PC-3 (cell line): ENCODE data around the gene COX5A. TPM values are rescaled to one million over a fixed set of nuclear protein-coding genes. Genes with fewer than 3 reads are reported as not detected.

Experiments
- ATAC-seq: fragments of 200-7000 bp; cut with Tn5 transposase; 2 replicates; pipeline ENCODE4 v1.9.1; 2020; ENCODE audit warnings: mild to moderate bottlenecking, moderate library complexity
- BruUV-seq: library from RNA; stranded (reverse); fragments of 400-500 nt; replicated peaks from 2 replicates; lab custom pipeline; 2021; lab: Mats Ljungman, UMichigan
- CTCF ChIA-PET: fragments of 300-600 bp; sonication (Branson Sonifier 250); formaldehyde crosslinking; loops from one replicate; lab custom pipeline; 2022; ENCODE audit warnings: antibody characterized with exemption; lab: Charles Lee
- POLR2A ChIA-PET: fragments of 300-600 bp; sonication (Branson Sonifier 250); formaldehyde crosslinking; loops from one replicate; lab custom pipeline; 2022; ENCODE audit warnings: antibody characterized with exemption; ENCODE audit not compliant: unreplicated experiment; lab: Charles Lee
- DNase-seq: peaks from one replicate; pipeline ENCODE4 v3.0.0-alpha.2; 2015
- H2AFZ ChIP-seq: fragments of 300-600 bp; sonication (generic); 2 replicates; pipeline ENCODE4 v1.6.0; 2016; ENCODE audit warnings: antibody characterized with exemption, low read length
- H3F3A ChIP-seq: fragments of 300-600 bp; sonication (generic); one replicate; pipeline ENCODE4 v1.6.0; 2017; ENCODE audit warnings: antibody characterized with exemption, low read length, control low read depth, mild to moderate bottlenecking; ENCODE audit not compliant: unreplicated experiment
- H3K27ac ChIP-seq: fragments of 300-600 bp; sonication (generic); 2 replicates; pipeline ENCODE4 v1.5.1; 2016; ENCODE audit warnings: mild to moderate bottlenecking, low read length
- H3K27me3 ChIP-seq: fragments of 300-600 bp; sonication (generic); 2 replicates; pipeline ENCODE4 v1.6.1; 2016; ENCODE audit warnings: low read length, mixed read lengths
- H3K36me3 ChIP-seq: fragments of 300-600 bp; sonication (generic); 2 replicates; pipeline ENCODE4 v1.6.1; 2016; ENCODE audit warnings: low read depth, mixed run types, low read length, mixed read lengths
- H3K4me1 ChIP-seq: fragments of 300-600 bp; sonication (generic); 2 replicates; pipeline ENCODE4 v1.5.1; 2016; ENCODE audit warnings: low read length; ENCODE audit not compliant: insufficient read depth
- H3K4me2 ChIP-seq: fragments of 300-600 bp; sonication (generic); 2 replicates; pipeline ENCODE4 v1.6.0; 2016; ENCODE audit warnings: low read length
- H3K4me3 ChIP-seq: fragments of 300-600 bp; sonication (generic); 2 replicates; pipeline ENCODE4 v1.5.1; 2016; ENCODE audit warnings: mild to moderate bottlenecking, low read length, mixed read lengths
- H3K79me2 ChIP-seq: fragments of 300-600 bp; sonication (generic); 2 replicates; pipeline ENCODE4 v1.6.1; 2017; ENCODE audit warnings: low read length, mixed read lengths
- H3K9ac ChIP-seq: fragments of 300-600 bp; sonication (generic); 2 replicates; pipeline ENCODE4 v1.6.0; 2016; ENCODE audit warnings: mild to moderate bottlenecking, low read length
- H3K9me2 ChIP-seq: fragments of 300-600 bp; sonication (generic); replicated peaks from 2 replicates; pipeline ENCODE4 v1.6.1; 2016; ENCODE audit warnings: mixed run types, low read length, mixed read lengths
- H3K9me3 ChIP-seq: fragments of 300-600 bp; sonication (generic); 2 replicates; pipeline ENCODE4 v1.6.1; 2016; ENCODE audit warnings: low read length, mixed read lengths
- H4K20me1 ChIP-seq: fragments of 300-600 bp; sonication (generic); 2 replicates; pipeline ENCODE4 v1.6.1; 2016; ENCODE audit warnings: low read length, mixed read lengths
- CTCF ChIP-seq: fragments of 300-600 bp; sonication (generic); conservative IDR thresholded peaks from 2 replicates; pipeline ENCODE4 v1.5.1; 2017; ENCODE audit warnings: antibody characterized with exemption, low read depth, mild to moderate bottlenecking, low read length
- EZH2 ChIP-seq: fragments of 300-600 bp; sonication (generic); IDR thresholded peaks from one replicate; pipeline ENCODE4 v1.6.1; 2017; ENCODE audit warnings: antibody characterized with exemption, mild to moderate bottlenecking, low read length; ENCODE audit not compliant: unreplicated experiment
- EZH2phosphoT487 ChIP-seq: fragments of 300-600 bp; sonication (generic); IDR thresholded peaks from 2 replicates; pipeline ENCODE4 v1.6.1; 2018; ENCODE audit warnings: mild to moderate bottlenecking, antibody characterized with exemption, low read length, borderline replicate concordance
- intact Hi-C: fragments of 100-400 bp; cut with micrococcal nuclease; formaldehyde crosslinking; loops from 2 replicates; pipeline ENCODE4 v1.9.0; 2023
- total RNA-seq: library from RNA; depleted of rRNA; stranded (reverse); fragments of >200 nt; gene quantifications from 2 replicates; pipeline ENCODE4 v1.2.3, GENCODE V29; 2014

COX5A gene
- total RNA-seq, 1 experiment from 2014 or later, result 145 TPM

- H3K4me1 ChIP-seq, result peaks cover 15% of the 10 kb centered on the region
- H4K20me1 ChIP-seq, result no peaks in the 10 kb centered on the region
- H3K9ac ChIP-seq, result no peak overlapping the region
- ATAC-seq (no peak), DNase-seq (no peak)
- H3K79me2 ChIP-seq, result no peaks in the 10 kb centered on the region
- BruUV-seq, result no TSS peak
- H2AFZ ChIP-seq, result no peak overlapping the region
- no peaks in the 10 kb centered on the region for H3K9me2 ChIP-seq
- intact Hi-C loops, result no loop called here
- CTCF ChIA-PET, result interaction anchor here (0.6 kb wide), 1 partner anchor 213 kb away, joined by 5 read pairs; no protein-coding TSS in a partner anchor
- no peak overlapping the region for H3K4me3 ChIP-seq
- POLR2A ChIA-PET, result no interaction called here
- H3F3A ChIP-seq, result no peaks in the 10 kb centered on the region
- H3K36me3 ChIP-seq, result no peaks in the 10 kb centered on the region
- no peak for TF ChIP-seq EZH2
- TF ChIP-seq CTCF, result no peak
- TF ChIP-seq EZH2phosphoT487, result no peak
- no peak overlapping the region for H3K27ac ChIP-seq
- H3K9me3 ChIP-seq, result no peaks in the 10 kb centered on the region
- no peaks in the 10 kb centered on the region for H3K27me3 ChIP-seq
- H3K4me2 ChIP-seq, result no peak overlapping the region
Observed at GRCh38 chr15:74982183-74982582, 44.3 kb upstream of the COX5A start.

- DNase-seq (peak; percentile 40), ATAC-seq (peak; percentile 50; the same call in 1 of the 2 replicates)
- H3K79me2 ChIP-seq, result no peaks in the 10 kb centered on the region
- H3K27me3 ChIP-seq, result no peaks in the 10 kb centered on the region
- intact Hi-C loops, result no loop called here
- H3F3A ChIP-seq, result no peaks in the 10 kb centered on the region
- no peak overlapping the region for H3K4me3 ChIP-seq
- no peak overlapping the region for H3K4me2 ChIP-seq
- no peaks in the 10 kb centered on the region for H4K20me1 ChIP-seq
- no peak overlapping the region; the same call in 1 of the 2 replicates for H2AFZ ChIP-seq
- no peak overlapping the region for H3K9ac ChIP-seq
- H3K27ac ChIP-seq, result no peak overlapping the region
- peaks cover 8% of the 10 kb centered on the region; the same call in 1 of the 2 replicates for H3K4me1 ChIP-seq
- no peak for TF ChIP-seq CTCF
- no peak for TF ChIP-seq EZH2
- TF ChIP-seq EZH2phosphoT487, result no peak
- H3K9me3 ChIP-seq, result no peaks in the 10 kb centered on the region
- no peaks in the 10 kb centered on the region for H3K9me2 ChIP-seq
- H3K36me3 ChIP-seq, result no peaks in the 10 kb centered on the region
- BruUV-seq, result no TSS peak
- CTCF ChIA-PET, result interaction anchor here (0.6 kb wide), 1 partner anchor 12 kb away, joined by 5 read pairs; no protein-coding TSS in a partner anchor
- POLR2A ChIA-PET, result no interaction called here
Observed at GRCh38 chr15:74978503-74978902, 40.6 kb upstream of the COX5A start.

- Histone ChIP-seq H3K4me3 (no peak overlapping the region), H3K27ac (no peak overlapping the region), H3K27me3 (no peaks in the 10 kb centered on the region; the same call in 1 of the 2 replicates), H3K9me2 (no peaks in the 10 kb centered on the region), H3K4me2 (no peak overlapping the region), H3K9ac (no peak overlapping the region), H3K4me1 (peaks cover 7% of the 10 kb centered on the region; the same call in 1 of the 2 replicates), H3K9me3 (no peaks in the 10 kb centered on the region), H3F3A (no peaks in the 10 kb centered on the region), H3K79me2 (no peaks in the 10 kb centered on the region), H2AFZ (no peak overlapping the region), H4K20me1 (no peaks in the 10 kb centered on the region), H3K36me3 (no peaks in the 10 kb centered on the region)
- POLR2A ChIA-PET, result no interaction called here
- CTCF ChIA-PET, result no interaction called here
- no peak for TF ChIP-seq EZH2phosphoT487
- TF ChIP-seq CTCF, result no peak
- no peak for TF ChIP-seq EZH2
- DNase-seq (no peak), ATAC-seq (no peak)
- intact Hi-C loops, result no loop called here
- BruUV-seq, result no TSS peak
Observed at GRCh38 chr15:74978077-74978476, 40.2 kb upstream of the COX5A start.
